Measurements from ENCODE around the gene RNF157.

The RNF157 gene

DNA sequence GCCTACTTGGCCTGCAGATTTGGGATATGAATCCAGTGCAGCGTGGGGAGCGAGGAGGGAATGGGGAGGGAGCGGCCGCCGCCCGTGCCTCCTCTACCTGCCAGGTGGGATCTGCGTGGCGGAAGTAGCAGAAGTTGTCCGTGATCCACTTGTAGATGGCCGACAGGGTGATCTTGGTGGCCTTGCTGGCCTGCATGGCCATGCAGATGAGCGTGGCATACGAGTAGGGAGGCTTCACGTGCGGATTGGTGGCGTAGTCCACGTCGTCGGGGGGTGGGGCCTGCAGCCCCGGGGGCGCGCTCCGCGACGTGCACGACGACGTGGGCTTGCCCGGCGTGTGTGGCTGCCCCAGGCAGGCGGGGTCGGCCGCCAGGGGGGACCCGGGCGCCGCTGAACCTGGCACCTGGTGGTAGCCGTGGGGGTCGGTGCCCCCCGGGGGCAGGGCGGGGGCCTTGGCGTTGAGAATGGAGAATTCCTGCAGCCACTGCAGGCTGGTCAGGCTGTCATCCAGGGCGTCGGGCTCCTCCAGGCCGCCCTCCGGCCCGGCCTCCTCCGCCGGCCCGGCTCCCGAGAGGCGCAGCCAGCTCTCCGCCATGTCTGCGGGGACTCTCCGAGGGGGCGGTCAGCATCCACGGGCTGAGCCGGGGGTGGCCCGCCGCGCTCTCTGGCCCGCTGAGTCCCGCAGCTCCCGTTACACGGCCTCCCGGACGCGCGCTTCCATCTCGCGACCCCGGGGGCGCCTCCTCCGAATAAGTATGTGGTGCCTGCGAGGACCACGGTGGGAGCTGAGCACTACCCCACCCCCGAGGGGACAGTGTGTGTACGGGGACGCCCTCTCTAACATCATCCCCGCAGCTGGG is 100.3 kb downstream of the RNF157 start:
- no peaks in the 10 kb centered on the region for H4K20me1 ChIP-seq (ENCODE audit: insufficient read depth)
- no peak overlapping the region for H2AFZ ChIP-seq (ENCODE audit: low read depth)
- peaks cover 7% of the 10 kb centered on the region for H3K4me1 ChIP-seq (ENCODE audit: low read depth, poor library complexity, severe bottlenecking)
- H3K79me2 ChIP-seq (ENCODE audit: insufficient read depth, low read depth): no peaks in the 10 kb centered on the region
- H3K27ac ChIP-seq: no peak overlapping the region
- no peaks in the 10 kb centered on the region for H3K36me3 ChIP-seq (ENCODE audit: insufficient read depth)
- peaks cover 6% of the 10 kb centered on the region; the same call in 1 of the 2 replicates for H3K27me3 ChIP-seq (ENCODE audit: insufficient read depth, low read depth)
- no peak overlapping the region for H3K9ac ChIP-seq
- no peak overlapping the region for H3K4me2 ChIP-seq
- TF ChIP-seq, protein P1, sequence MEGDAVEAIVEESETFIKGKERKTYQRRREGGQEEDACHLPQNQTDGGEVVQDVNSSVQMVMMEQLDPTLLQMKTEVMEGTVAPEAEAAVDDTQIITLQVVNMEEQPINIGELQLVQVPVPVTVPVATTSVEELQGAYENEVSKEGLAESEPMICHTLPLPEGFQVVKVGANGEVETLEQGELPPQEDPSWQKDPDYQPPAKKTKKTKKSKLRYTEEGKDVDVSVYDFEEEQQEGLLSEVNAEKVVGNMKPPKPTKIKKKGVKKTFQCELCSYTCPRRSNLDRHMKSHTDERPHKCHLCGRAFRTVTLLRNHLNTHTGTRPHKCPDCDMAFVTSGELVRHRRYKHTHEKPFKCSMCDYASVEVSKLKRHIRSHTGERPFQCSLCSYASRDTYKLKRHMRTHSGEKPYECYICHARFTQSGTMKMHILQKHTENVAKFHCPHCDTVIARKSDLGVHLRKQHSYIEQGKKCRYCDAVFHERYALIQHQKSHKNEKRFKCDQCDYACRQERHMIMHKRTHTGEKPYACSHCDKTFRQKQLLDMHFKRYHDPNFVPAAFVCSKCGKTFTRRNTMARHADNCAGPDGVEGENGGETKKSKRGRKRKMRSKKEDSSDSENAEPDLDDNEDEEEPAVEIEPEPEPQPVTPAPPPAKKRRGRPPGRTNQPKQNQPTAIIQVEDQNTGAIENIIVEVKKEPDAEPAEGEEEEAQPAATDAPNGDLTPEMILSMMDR (conservative IDR thresholded peaks at IDR 0.05; ENCODE audit: low read depth, low read length): no peak
- no peak overlapping the region for H3K4me3 ChIP-seq (IDR thresholded peaks at IDR 0.05; ENCODE audit: insufficient read depth, low read depth, low read length)

DNA sequence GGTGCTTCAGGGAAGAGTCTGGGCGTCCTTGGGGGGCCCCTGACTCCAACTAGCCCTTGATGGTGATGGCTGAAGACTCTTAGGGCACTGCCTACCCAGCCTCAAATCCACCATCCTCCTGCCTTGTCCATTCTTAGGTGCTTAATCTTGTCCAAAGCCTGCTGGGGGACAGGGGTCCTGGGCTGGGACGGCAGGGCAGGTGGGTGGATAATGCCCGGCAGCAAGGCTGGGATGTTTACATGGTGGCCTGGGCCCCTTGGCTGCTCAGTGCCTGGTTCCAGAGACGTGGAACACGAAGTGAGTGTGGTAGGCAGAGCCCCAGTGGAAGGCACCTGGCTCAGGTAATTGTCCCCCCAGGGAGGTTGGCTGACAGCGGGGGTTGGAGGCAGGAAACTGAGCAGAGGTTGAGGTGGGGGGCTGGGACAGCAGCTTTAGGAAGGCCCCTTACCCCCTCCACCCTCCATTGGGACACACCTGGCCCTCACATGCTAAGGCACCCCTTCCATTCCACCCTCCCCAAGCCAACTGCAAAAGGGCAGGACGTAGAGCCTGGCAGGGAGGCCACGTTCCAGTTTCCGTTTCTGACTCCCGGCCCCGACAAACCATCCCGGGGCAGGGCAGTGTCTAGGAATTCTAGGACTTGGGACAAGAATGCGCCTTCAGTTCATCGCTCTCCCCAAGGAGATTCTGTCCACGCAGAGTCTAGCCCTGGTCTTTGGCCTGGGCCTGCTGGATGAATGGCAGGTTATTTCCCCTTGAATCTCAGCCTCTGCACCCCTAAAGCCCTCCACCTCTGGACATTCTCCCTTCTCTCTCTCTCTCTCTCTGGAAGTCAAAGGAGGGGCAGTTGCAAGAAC is 101.2 kb downstream of the RNF157 start:
- Histone ChIP-seq H4K20me1 (ENCODE audit: insufficient read depth) (no peaks in the 10 kb centered on the region), H3K9ac (no peak overlapping the region), H3K4me3 (IDR thresholded peaks at IDR 0.05; ENCODE audit: insufficient read depth, low read depth, low read length) (no peak overlapping the region), H3K4me1 (ENCODE audit: low read depth, poor library complexity, severe bottlenecking) (peaks cover 15% of the 10 kb centered on the region), H3K36me3 (ENCODE audit: insufficient read depth) (no peaks in the 10 kb centered on the region), H2AFZ (ENCODE audit: low read depth) (no peak overlapping the region), H3K27me3 (ENCODE audit: insufficient read depth, low read depth) (peaks cover 6% of the 10 kb centered on the region; the same call in 1 of the 2 replicates), H3K4me2 (no peak overlapping the region), H3K79me2 (ENCODE audit: insufficient read depth, low read depth) (no peaks in the 10 kb centered on the region), H3K27ac (no peak overlapping the region)
- TF ChIP-seq, protein P1 (conservative IDR thresholded peaks at IDR 0.05; ENCODE audit: low read depth, low read length): no peak

GRCh38 chr17:76138234-76138895 is 101.9 kb downstream of the RNF157 start:
- Histone ChIP-seq H2AFZ (ENCODE audit: low read depth) (no peak overlapping the region), H3K4me2 (no peak overlapping the region), H3K27me3 (ENCODE audit: insufficient read depth, low read depth) (peaks cover 6% of the 10 kb centered on the region; the same call in 1 of the 2 replicates), H3K4me3 (IDR thresholded peaks at IDR 0.05; ENCODE audit: insufficient read depth, low read depth, low read length) (no peak overlapping the region), H3K36me3 (ENCODE audit: insufficient read depth) (no peaks in the 10 kb centered on the region), H3K79me2 (ENCODE audit: insufficient read depth, low read depth) (no peaks in the 10 kb centered on the region), H3K4me1 (ENCODE audit: low read depth, poor library complexity, severe bottlenecking) (peaks cover 15% of the 10 kb centered on the region), H3K27ac (no peak overlapping the region), H3K9ac (no peak overlapping the region), H4K20me1 (ENCODE audit: insufficient read depth) (no peaks in the 10 kb centered on the region)
- TF ChIP-seq, protein P1 (conservative IDR thresholded peaks at IDR 0.05; ENCODE audit: low read depth, low read length): no peak

Data from KMS-11 (cell line).